Peyer's patch (tissue), 4 donors: ENCODE results near the gene SMIM29.

ENCODE experiments used
- POLR2A ChIP-seq, 2 donors: fragments of 450-650 bp; IDR thresholded peaks; one replicate each; pipeline ENCODE4 v1.5.1; 2017; ENCODE audit warnings: antibody characterized with exemption in 2 of 2, mild to moderate bottlenecking in 2 of 2, moderate library complexity in 2 of 2
- TF ChIP-seq, protein P1 (sequence below), 6 experiments: fragments of 450-650 bp in 4 of 6; fragments of 200-600 bp in 2 of 6; sonication (generic) in 1 of 6; IDR thresholded peaks; one replicate each; pipeline ENCODE4 v1.5.1; 2017 to 2019; ENCODE audit warnings: antibody characterized with exemption in 6 of 6, mild to moderate bottlenecking in 3 of 6, moderate library complexity in 1 of 6

DNA sequence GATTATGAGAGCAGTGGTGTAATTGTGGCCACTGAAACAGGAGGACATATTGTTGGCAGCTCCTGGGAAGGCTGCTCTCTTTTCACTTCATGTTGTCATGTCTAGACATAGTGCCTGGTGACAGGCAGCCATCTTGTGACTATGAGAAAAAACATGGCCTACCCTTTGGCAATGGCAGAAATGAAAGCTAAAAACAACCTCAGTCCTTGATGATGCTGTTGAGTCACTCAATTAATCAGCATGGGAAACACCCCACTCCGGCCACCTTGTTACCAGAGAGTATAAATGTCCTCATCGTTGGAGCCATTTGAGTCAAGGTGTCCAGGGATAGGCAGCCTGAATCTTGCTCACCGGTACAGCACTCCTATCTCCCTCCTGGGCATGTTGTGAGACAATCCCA is 43.3 kb downstream of the SMIM29 start:
- TF ChIP-seq, protein P1, sequence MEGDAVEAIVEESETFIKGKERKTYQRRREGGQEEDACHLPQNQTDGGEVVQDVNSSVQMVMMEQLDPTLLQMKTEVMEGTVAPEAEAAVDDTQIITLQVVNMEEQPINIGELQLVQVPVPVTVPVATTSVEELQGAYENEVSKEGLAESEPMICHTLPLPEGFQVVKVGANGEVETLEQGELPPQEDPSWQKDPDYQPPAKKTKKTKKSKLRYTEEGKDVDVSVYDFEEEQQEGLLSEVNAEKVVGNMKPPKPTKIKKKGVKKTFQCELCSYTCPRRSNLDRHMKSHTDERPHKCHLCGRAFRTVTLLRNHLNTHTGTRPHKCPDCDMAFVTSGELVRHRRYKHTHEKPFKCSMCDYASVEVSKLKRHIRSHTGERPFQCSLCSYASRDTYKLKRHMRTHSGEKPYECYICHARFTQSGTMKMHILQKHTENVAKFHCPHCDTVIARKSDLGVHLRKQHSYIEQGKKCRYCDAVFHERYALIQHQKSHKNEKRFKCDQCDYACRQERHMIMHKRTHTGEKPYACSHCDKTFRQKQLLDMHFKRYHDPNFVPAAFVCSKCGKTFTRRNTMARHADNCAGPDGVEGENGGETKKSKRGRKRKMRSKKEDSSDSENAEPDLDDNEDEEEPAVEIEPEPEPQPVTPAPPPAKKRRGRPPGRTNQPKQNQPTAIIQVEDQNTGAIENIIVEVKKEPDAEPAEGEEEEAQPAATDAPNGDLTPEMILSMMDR (IDR thresholded peaks at IDR 0.05) = no peak
- TF ChIP-seq POLR2A (IDR thresholded peaks at IDR 0.05) = no peak
